LHCN-M2 (cell line): ENCODE data around the gene PTTG1IP2. TPM values are rescaled to one million over a fixed set of nuclear protein-coding genes. Genes with fewer than 3 reads are reported as not detected.

ENCODE experiments used
- DNase-seq: peaks from one replicate; pipeline ENCODE4 v3.0.0-alpha.2; 2012; ENCODE audit warnings: low read depth
- polyA plus RNA-seq: library from polyadenylated mRNA; unstranded; fragments of >200 nt; gene quantifications from one replicate; pipeline ENCODE4 v1.2.1, GENCODE V29; 2012; ENCODE audit warnings: missing spikeins
- total RNA-seq: library from RNA; depleted of rRNA; stranded (reverse); fragments of >200 nt; gene quantifications from 2 replicates; pipeline ENCODE4 v1.2.3, GENCODE V29; 2014; rRNA removed

PTTG1IP2 gene
- not detected in 2 replicates for total RNA-seq
- not detected for polyA plus RNA-seq

DNA sequence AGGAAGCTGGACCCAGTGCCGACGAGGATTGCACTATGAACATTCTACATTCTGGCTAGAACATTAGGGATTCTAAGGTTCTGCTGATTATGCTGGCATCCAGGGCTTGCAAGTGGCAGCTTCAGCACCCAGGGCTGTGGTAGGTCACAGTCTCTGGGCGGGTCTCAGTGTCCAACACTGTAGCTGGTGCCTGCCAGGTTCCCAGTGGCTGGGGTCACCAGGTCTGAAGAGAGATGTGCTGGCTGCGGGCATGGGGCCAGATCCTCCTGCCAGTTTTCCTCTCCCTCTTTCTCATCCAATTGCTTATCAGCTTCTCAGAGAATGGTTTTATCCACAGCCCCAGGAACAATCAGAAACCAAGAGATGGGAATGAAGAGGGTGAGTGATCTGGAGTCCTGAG, at the start of gene PTTG1IP2:
Gene PTTG1IP2, plus strand, starts transcription at position 86 of the 400 bp plus-strand sequence. Its CDS starts 148 bp downstream, at position 234.
- no peak for DNase-seq

DNA sequence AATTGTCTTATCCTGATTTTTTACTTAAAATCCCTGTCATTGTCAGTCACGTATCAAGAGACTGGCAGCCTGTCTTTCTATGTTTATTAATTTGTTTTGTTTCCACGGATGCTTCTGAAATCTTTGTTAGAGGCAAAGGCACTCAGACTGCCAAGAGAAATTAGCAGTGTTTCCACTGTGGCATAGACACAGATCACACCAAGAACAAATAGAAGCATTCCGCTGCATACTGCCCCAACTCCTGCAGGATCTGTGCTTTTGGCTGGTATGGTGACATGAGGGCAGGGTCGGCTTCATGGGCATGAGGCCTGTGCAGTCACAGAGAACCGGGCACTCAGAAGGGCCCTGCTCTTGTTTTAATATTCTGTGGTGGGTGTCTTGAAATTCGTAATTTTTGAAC, 47.8 kb upstream of the PTTG1IP2 start:
- no peak for DNase-seq

DNA sequence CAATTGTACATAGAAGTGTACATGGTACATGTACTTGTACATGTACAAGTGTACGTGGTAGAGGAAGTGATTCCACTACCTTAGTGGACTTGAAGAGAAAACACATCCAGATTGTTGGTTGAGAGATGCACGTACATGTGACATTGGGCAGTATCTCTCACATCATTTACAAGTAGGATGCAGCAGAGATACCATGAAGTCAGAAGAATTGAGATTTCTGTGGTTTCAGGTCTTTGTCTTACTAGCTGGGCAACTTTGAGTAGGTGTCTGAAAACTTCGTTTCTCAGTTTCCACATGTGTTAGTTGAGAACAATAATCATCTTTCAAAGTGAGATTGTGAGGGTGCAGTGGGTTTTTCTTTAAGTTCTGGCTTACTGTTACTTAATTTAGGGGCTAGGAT, 44.7 kb upstream of the PTTG1IP2 start:
- DNase-seq: no peak

DNA sequence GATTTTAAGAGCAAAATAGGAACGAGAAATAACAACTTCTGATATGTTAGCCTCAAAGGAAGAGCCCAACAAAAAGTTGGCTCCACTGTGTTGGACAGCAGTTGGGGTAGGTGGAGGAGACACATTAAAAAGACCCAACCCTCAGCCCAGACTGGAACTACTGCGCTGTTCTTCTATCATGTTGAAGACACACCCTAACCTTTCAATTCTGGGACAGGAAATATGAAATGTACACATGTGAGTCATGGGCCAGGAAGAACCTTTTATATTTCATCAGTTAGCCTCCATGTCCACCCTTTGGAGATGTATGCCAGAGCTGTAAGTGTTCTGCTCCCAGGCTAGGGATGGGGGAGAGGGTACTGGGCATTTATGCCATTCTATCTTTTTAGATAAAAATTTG, 44.1 kb upstream of the PTTG1IP2 start:
- no peak for DNase-seq

DNA sequence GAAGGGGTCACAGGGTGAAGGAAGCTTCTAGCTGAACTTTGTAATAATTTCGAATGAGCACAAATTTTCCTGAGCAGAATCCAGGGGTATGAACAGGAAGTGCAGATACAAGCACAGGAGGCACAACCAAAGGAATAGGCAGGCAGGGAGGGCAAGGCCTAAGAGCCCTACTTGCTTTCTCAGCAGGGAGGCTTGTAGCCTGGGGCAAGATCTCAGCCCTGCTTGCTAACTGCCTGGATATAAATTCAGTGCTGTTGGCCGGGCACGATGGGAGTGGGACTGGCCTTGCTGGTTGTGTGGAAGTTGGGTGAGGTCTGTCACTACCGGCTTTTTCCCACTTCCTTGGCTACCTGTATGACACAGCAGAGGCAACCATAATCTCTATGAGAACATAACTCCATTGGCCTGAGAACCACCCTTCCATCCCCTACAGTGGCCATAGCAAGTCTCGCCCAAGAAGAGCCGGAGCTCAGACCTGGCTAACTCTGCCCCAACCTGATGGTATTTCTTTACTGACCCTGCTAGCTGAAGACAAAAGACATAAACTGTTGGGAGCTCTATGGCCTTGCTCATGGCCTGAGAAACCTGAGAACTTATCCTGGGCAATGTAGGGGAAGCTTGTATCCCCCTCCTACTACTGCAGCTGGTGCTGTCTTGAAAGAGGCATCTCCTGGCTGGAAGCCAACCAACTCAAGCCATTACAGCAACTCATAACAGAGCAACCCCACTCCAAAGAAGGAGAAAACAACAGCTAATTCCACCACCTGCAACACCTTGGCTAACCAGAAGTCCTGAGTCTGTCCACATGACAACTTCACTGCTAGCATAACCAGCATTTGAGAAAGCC, 38.6 kb upstream of the PTTG1IP2 start:
- DNase-seq: peak; percentile 72

DNA sequence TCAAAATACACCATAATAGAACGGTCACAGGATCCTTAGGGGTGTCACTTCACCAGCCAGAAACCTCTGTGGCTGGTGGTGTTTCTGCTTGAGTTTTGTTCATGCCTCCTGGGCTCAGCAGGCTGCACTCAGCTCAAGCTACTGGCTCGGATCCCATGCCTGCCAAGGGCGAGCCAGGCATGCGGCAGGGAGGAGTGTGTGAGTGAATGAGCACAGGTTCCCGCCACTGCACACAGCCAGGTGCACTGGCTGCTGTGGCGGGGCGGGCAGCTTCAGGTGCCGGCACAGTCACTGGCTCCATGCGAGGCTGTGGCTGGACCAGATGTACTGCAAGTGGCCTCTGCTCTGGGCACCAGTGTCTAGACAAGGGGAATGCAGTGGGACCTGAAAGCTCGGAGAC, 36.7 kb upstream of the PTTG1IP2 start:
- DNase-seq: no peak

DNA sequence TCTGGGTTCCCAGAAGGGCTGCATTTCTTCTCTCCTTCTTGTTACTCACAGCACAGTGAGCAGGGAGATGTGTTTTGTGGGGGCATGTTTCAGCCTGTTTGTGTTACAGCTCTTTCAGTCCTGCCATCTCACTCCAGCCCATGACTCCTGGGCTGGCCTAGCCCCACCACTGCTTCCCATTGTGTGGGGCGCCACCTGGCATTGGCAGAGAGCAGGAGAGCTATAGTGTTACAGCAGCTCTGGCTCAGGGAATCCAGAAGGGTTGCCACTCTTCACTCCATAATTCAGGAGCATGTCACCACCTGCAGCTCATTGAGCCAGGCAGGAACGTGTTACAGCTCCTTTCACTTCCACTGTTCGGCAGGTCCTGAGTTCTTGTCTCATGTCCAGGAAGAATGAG, 36.2 kb upstream of the PTTG1IP2 start:
- no peak for DNase-seq

DNA sequence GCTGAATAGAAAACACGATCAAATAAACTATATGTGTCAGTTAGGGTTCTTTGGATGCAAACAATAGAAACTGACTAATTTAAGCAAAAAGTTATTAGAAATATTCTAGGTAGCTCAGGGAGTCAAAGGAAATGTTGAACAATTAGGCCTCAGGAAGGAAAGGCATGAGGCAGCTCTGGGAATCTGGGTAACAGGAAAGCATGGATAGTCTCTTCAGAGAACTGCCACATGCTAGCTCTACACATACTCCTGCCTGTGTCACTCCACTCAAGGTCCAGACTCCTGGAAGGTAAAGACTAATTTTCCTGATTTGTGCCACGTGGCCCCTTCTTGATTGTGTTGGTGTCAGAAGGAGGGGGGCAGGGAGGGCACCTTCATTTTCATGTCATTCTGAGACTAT, 23.8 kb upstream of the PTTG1IP2 start:
- DNase-seq: no peak

DNA sequence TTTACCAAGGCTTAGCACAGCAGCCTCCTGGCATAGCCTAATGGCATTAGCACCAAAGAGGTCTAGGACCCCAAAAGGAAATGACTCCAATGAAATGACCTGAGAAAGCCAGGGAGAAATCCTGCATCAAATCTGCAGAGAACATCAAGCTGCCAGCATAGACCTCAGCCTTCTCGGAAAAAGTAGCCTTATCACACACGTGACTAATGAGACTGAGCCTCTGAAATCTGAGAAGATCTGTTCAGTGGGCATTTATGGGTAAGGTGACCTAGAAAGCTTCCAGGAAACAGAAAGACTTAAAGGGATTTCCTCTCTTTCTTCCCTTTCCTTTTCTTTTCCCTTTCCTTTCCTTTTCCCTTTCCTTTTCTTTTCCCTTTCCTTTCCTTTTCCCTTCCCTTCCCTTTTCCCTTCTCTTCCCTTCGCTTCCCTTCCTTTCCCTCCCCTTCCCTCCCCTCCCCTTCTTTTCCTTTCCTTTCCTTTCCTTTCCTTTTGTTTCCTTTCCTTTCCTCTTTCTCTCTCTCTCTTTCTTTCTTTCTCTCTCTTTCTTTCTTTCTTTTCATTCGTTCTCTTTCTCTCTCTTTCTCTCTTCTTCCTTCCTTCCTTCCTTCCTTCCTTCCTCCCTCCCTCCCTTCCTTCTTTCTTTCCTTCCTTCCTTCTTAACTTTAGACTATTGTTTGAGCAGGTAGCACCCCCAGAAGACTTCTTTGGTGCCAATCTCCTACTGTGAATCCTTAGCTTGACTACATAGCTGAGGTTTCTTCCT, 23.1 kb upstream of the PTTG1IP2 start:
- DNase-seq: no peak

DNA sequence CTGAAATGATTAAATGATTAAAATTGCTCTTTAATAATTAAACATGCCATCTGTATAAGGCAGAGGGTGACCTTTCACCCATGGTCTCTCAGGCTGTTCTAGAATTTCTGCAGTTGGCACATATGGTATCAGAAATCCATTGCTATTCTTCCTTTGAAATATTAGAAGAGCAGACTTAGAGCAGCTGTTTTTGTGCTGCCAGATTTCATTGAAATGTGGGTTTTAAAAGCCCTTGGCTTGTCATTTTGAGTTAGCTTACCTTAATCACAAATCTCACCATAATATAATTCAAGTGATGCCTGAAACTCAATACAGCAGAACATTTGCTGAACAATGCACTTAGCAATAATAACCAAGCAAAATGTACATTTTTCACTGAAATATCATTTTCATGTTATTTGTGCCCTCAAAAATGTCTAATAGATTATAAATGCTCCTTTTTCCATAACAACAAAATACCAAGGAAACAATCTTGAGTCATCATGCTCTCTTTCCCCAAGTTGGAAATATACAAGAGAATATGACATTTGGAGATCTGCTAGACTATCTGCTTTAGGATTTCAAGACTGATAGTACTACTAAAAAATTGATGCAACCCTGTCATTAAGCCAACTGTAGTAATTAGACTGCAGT, 16.1 kb upstream of the PTTG1IP2 start:
- peak; percentile 83 for DNase-seq

DNA sequence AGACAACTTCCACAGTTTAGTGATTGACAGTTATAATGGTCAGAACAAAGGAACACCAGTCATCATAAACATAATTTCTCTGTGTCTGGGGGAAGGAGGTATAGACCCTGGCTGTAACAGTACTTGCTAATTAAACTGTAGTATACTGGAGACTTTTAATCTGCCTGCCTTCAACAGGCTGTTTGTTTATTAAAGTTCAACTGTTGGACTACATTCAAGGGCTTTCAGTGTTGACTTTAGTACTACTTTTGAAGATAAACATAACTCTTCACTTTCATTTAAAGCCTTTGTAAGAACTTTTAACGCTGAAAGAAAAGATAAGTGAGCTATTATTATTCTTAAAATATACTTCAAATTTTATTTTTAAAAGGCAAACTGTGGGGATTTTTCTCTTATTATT, 15.5 kb upstream of the PTTG1IP2 start:
- no peak for DNase-seq

DNA sequence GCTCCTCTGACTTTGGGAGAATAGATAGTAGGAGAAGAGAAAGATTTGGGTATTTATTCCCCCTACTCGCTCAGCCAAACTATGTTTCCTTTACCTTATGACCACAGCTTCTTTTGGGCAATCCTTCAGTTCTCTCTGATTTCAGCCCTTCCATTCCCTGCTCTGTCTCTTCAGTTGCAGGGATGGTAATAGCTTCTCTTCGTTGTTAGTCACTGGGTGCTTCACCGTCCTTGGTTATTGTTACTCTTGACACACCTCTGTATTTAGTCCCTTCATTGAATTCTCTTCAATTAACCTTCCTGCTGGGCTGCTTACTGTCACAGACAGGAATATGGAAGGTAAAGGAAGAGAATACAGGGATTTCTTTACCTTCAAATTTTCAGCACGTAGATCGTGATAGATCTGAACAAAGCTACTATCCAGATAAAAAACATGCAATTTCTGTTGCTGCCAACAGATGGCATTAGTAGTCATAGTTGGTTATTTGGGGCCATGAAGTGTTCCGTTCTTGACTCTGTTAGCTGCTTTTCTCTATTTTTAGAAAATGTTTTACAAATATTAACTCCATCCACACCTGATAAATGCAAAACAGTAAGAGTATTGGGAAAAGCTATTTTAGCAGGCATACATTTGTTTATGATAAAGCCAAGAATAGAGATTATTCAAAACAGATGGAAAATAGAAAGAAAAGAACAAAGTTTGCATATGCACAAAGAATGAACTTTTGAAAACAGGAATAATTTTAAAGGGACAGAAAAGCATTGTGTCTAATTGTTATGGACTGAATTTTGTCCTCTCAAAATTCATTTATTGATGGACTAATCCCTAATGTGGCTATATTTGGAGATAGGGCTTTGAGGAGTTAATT, 14.0 kb upstream of the PTTG1IP2 start:
- peak; percentile 68 for DNase-seq

DNA sequence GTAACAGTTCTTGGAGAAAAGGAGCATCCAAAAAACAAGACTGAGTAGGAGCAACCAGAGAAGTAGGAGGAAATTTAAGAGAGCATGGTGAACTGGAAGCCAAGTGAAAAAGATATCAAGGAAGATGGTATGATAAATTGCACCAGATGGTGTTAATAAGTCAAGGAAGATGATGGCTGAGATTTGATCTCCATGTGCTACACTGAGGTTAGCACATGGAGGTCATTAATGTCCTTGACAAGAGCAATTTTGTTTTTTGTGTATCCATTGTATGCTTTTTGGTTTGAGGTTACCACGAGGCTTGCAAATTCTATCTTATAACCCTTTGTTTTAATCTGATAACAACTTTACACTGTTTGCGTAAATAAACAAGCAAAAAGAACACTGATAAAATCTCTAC, 11.3 kb upstream of the PTTG1IP2 start:
- DNase-seq: no peak

DNA sequence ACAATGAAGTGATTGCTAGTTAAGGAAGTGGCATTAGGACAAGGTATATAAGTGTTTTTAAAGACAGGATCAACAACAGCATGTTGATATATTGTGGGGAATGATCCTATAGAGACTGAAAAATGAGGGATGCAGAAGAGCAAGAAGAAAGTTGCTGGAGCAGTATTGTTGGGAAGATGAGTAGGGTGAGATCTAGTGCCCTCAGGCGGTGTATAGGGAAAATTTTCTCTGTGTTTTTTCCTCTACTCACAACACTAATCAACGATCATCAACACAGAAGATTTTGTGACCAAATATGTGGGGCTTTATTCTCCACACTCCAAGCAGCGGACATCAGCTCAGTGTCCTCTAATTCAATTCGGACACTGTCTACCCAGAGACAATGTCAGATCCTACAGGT, 9.6 kb upstream of the PTTG1IP2 start:
- DNase-seq: no peak

DNA sequence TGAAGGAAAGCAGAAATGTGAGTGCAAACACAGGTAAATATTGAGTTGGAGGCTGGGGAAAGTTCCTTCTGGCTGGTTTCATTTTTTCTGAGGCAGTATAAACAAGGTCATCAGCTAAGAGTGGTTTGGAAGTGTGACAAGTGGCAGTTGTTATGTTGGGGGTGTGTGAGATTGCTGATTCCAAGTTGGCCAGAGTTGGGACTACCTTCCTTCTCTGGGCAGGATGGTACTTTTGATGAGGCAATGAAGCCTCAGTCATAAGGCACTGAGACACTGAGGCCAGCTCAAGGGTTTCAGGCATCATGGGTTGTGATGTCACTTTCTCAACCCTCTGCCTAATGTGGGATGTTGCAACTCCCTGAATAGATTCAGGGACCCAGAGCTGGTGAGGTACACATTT, 8.2 kb upstream of the PTTG1IP2 start:
- DNase-seq: peak; percentile 23

DNA sequence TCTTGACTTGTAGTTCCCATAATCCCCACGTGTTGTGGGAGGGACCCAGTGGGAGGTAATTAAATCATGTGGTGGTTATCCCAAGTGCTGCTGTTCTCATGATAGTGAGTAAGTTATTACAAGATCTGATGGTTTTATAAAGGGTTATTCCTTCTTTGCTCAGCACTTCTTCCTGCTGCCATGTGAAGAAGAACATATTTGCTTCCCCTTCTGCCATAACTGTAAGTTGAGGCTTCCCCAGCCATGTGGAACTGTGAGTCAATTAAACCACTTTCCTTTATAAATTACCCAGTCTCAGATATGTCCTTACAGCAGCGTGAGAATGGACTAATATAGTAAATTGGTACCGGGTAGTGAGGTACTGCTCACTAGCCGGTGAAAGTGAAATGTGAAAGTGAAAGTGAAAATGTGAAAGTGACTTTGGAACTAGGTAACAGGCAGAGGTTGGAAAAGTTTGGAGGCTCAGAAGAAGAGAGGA, 6.2 kb upstream of the PTTG1IP2 start:
- peak; percentile 39 for DNase-seq

DNA sequence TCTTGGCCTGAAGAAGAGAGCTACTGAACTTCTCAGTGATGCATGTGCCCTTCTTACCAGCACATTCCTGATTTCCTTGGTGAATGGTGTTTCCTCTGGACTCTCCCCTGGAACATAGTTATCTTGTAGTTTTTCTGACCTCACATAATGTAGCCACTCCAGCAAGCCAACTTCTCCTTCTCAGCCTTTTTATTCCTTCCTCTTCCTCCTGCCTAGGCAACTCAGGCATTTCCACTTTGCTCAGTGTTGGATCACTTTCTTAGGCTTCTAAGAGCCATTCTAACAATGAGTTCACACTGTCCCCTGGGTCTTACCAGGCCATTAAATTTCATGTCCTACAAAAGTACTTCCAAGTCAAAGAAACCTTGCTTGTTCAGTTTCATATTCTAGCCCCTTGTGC, 3.6 kb upstream of the PTTG1IP2 start:
- no peak for DNase-seq

DNA sequence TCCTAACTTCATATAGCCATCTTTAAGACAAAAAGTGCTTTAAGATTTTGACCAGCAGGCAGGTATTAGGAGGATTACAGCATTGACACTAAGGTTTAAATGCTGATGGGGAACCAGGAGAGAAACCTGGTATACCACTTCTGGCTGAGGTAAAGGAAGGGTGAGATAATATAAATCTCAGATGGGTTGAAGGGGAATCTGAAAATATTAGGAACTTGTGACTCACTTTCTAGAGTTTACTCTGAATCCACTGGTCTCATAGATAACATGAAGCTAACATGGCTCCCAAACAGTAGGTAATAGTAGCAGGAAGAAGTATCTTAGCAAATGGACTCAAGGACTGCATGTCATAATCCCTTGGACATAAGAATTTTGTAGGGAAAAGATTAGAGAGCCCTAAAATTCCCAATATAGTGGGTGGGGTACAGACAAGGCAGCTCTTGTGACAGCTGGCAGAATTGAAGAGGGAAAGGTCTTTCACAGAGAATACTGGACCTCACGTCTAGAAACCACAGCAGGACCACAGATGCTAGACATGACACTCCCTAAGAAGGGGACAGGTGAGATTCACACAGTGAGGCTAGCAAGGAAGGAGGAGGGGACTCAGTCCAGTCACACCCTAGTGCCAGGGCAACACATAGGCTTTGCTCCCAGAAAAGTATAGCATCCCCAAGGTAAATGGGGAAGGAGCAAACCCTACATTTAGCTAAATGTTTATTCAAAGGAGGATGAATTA, 3.5 kb downstream of the PTTG1IP2 start:
- no peak for DNase-seq

DNA sequence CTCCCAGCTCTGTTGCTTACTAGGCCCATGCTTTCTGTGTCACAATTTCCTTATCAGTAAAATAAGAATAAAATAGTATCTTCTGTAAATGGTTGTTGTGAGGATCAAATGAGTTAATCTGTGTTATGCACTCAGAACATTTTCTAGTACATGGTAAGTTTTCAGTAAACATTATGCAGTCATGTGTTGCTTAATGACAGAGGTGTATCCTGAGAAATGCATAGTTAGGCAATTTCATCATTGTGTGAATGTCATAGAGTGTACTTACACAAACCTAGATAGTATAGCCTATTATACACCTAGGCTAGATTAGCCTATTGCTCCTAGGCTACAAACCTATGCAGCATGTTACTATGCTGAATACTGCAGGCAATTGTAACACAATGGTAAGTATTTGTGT, 4.4 kb downstream of the PTTG1IP2 start:
- no peak for DNase-seq
